Astrocyte of the hippocampus (primary cell): ENCODE results near the gene LDHA.

ENCODE experiments used
- DNase-seq: peaks from one replicate; pipeline ENCODE4 v3.0.0; 2011; ENCODE audit warnings: low read depth, low spot score

LDHA gene

DNA sequence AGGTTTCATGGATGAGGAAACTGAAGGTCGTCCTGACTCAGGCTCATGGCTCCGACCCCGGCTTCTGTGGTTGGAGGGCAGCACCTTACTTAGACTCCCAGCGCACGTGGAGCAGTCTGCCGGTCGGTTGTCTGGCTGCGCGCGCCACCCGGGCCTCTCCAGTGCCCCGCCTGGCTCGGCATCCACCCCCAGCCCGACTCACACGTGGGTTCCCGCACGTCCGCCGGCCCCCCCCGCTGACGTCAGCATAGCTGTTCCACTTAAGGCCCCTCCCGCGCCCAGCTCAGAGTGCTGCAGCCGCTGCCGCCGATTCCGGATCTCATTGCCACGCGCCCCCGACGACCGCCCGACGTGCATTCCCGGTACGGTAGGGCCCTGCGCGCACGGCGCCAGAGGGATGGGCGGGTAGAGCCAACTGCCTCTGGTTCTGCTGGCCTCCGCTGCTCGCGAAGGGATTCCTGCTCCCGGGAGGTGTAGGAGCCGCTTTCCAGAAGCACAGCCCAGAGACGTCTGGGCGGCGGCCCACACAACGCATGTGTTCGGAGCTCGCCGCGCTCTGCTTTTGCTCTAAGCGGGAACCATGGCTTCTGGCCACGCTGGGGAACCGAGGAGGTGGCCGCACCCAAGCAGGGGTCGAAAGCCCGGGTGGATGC lies at the start of gene LDHA:
Gene LDHA (plus strand): TSS at position 289 of the 653 bp plus-strand sequence. CDS start 2,280 bp downstream, outside the sequence.
- peak; percentile 98 for DNase-seq

DNA sequence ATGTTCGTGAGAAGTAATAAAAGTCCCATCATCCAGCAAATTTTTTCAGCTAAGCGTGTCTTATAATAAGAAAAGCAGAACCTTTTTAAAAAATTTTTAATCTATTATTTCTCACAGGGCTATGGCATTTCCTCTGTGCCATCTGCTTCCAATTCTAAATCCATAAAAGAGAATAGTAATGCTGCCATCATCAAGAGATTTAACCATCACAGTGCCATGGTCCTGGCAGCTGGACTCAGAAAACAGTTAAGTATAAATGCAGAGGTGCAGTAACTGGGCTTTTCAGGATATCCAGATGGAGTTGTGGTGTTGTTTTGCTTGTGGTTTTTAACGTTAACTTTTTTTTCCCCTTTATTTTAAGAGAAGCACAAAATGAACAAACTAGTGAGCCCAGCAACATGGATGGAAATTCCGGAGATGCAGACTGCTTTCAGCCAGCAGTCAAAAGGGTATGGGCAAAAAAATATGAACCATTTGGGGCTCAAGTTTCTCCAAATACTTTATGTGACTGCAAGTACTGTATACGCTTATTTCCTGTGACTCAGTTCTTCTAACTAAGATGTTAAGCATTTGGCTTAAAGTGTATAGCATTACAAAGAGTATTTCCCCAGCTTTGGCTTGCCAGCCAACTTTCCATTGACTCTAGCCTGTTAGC lies 46.8 kb upstream of the LDHA start:
- no peak for DNase-seq

DNA sequence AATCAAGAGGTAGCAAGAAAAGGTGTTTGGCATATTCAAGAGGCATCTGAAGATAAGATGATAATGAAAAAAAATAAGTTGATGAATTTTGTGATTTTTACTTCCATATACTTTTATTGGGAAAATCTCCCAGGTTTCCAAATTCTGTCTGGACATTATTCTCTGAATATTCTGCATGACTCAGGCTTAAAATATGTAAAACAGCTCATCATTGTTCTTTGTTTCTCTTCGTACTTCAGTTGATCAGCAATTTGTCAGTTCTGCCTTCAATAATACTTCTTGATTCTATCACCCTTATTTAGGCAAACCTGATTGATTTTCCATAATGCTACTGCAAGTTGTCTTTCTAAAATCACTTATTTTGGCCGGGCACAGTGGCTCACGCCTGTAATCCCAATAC lies 41.8 kb upstream of the LDHA start:
- no peak for DNase-seq

GRCh38 chr11:18358646-18359045 lies 35.7 kb upstream of the LDHA start:
- DNase-seq = no peak

- no peak for DNase-seq
Measured at GRCh38 chr11:18361154-18361553, 33.2 kb upstream of the LDHA start.

DNA sequence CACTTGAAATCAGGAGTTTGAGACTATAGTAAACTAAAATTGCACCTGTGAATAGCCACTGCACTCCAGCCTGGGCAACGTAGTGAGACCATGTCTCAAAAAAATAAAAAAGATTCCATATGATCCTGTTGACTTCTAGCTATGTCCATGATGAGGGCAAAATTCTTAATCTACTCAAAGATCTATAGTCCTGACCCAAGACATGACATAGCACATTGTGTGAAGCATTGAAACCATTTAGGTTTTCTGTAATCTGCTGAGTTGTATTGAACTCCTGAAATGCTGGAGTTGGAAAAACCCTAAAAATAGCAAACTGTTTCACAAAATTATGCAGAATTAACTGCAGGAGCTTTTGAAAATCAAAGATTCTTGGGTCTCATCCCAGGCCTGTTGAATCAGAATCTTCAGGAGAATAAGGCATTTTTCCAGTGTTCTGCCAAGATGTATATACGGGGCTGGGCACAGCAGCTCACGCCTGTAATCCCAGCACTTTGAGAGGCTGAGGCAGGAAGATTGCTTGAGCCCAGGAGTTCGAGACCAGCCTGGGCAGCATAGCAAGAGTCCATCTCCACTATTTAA lies 29.8 kb upstream of the LDHA start:
- no peak for DNase-seq

DNA sequence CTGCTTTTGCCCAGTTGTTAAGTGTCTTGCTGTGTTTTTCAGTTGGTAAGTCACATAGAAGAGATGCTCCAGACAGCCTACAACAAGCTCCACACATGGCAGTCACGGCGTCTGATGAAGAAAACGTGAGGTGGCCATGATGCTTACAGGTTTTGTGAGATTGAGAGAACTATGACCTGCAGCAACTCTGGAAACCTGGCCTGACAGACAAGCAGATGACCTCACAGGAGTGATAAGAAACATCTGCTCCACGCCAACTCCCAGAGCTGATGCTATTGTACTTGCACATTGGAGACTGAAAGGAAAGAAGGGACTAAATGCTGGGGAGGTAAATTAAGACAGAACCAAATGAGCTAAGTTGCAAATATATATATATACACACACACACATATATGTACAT lies 28.6 kb upstream of the LDHA start:
- DNase-seq = no peak

DNA sequence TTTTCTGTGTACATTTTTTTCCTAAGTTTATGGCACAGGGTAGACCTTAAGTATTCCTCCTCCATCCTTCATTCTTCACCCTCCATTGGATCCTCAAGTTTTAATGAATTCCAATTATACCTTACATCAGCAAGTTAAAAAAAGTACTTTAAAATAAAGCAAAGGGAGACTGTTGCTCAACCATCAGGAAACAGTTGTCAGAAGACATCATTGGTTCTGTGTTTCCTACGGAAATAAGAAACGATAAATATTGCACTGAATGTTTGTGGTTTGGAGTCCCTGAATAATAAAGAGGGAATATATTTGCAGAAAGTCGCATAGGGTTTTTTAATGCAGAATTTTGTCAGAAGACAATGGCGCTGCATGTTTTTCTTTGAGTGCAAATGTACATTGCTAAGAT lies 28.1 kb upstream of the LDHA start:
- DNase-seq = no peak

- DNase-seq = no peak
Measured at GRCh38 chr11:18367431-18367830, 26.9 kb upstream of the LDHA start.

GRCh38 chr11:18368221-18368620 lies 26.1 kb upstream of the LDHA start:
- DNase-seq = peak; percentile 16

GRCh38 chr11:18369398-18369797 lies 25.0 kb upstream of the LDHA start:
- no peak for DNase-seq

GRCh38 chr11:18371279-18371678 lies 23.1 kb upstream of the LDHA start:
- DNase-seq = peak; percentile 46

- DNase-seq = no peak
Measured at GRCh38 chr11:18372201-18372600, 22.2 kb upstream of the LDHA start.

DNA sequence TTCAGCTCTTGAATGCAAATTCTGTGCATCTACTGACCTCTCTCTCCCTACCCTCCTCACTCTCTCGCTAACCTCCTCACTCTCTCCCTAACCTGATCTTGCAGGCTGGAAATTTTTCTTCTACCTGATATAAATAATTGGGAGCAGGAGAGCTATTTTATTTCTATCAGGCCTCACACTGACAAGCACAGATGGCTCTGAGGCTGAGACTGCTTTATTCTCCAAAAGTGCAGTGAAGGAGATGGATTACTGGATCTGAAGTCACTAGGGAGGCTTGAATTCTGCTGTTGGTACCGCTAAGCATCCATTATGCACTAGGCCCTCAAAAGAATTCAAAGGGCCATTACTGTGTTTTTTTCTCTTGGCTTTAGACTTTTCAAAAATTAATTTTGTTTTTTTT lies 19.4 kb upstream of the LDHA start:
- DNase-seq = no peak

DNA sequence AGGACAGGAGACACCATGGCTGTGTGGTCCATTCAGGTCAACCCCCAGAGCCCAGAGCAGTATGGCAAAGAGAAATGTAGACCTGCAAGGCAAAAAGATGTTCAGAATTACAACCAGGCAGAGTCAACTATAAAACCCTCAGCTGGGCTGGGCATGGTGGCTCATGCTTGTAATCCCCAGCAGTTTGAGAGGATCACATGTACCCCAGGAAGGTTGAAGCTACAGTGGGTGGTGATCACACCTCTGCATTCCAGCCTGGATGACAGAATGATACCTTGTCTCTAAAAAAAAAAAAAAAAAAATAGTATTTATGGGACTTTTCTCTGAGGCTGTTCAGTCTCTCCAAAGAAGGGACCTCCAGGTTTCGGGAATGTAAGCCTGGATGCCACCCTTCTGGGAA lies 18.4 kb upstream of the LDHA start:
- no peak for DNase-seq

DNA sequence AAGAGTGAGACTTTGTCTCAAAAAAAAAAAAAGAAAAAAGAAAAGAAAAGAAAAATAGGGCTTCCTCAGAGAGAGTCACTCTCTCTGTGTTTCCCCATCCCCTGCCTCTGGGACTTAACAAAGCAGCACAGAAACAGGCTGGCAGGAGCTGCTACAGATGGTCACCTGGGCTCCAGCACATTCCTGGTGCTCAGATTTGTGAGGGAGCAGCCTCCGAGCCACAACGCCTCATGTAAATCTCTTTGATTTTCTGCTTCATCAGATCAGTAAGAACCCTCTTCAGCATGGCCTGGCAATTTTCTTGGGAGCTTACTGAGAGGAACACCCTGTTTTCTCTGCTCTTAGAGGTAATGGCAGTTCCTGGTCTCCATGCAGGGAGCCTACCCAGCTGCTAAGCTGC lies 15.2 kb upstream of the LDHA start:
- DNase-seq = peak; percentile 52

DNA sequence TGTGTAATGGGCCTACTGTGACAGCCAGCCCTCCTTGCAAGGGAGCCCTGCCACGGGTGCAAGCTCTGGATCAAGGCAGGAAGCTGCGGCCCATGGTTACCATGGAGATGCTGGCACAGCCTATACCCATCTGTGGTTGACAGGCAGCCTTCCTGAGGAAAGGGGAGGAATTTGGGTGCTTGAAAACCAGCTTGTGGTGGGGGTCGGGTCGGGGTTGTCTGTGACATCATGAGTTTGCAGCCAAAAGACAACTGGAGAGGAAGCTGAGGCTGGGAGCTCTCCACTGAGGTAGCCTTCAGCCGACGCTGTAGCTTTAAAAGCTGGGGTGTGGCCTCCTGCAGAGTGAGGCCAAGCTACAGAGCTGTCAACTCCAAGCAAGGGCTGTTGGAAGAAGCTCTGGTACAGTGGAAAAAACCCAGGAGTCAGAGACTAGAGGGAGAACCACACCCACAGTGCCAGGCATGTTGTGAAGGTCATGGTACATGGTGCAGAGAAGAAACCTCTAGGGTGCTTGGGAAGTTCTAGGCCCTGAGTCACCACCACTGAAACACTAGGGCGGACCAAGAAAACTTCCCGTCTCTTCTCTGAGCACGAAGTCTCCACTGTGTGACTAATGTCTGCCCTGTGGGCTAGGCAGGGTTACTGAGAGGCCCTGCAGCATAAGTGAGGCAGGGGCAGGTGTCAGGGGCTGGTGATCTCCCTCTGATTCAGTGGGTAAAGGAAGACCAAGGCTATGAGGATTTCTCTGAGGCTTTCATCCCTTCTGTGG lies 10.8 kb upstream of the LDHA start:
- DNase-seq = peak; percentile 87

GRCh38 chr11:18384157-18384641 lies 10.2 kb upstream of the LDHA start:
- peak; percentile 77 for DNase-seq

DNA sequence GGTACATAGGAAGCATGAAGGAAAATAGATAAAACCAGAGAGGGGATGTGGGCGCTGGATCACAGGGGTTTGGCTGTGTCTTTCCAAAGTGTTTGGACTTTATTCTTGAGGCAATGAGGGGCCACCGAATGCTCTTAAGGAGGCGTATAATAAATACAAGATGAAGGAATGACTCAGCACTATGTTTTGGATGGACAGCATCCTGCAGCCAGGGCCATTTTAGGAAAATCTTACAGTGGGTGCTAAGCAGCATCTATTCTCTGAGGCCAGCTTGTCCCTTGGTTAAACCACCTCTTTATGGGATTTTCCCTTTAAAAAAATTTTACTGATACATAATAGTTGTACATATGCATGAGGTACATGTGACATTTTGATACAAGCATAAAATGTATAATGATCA lies 4.3 kb upstream of the LDHA start:
- DNase-seq = no peak

DNA sequence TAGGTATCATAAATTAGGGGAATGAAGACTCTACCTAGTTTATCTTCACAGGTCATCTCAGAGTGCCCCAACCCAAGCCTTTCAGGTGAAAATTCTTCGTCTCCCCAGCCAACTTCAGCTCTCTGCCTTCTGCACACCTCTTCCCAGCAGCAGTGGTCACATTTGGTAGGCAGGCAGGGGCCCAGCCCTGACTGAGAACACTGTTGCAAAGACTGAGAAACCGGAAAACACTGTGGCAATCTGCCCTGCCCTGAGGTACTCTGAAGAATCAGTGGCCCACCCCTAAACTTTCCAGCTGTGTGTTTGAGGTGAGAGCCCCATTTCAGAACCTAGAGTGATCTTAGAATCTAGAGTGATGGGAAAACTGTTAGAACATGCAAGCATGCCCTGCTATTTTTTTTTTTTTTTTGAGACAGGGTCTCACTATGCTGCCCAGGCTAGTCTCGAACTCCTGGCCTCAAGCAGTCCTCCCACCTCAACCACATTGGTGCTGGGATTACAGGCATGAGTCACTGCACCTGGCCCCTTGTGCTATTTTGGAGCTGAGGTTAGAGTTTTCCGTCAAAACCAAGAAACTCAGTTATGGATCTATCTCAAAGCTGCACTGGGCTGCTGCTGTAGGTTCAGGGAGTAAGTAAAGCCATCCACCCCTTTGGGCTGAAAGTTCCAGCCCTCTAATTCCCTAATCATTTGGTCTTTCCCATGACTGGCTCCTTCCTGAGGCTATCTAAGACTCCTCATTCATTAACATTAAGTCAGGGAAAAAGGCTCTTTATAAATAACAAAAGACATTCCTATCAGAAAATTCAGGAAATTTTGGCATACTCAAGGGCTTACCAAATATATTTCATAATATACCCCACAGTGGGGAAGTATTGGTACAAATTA lies 1.7 kb upstream of the LDHA start:
- DNase-seq = no peak

DNA sequence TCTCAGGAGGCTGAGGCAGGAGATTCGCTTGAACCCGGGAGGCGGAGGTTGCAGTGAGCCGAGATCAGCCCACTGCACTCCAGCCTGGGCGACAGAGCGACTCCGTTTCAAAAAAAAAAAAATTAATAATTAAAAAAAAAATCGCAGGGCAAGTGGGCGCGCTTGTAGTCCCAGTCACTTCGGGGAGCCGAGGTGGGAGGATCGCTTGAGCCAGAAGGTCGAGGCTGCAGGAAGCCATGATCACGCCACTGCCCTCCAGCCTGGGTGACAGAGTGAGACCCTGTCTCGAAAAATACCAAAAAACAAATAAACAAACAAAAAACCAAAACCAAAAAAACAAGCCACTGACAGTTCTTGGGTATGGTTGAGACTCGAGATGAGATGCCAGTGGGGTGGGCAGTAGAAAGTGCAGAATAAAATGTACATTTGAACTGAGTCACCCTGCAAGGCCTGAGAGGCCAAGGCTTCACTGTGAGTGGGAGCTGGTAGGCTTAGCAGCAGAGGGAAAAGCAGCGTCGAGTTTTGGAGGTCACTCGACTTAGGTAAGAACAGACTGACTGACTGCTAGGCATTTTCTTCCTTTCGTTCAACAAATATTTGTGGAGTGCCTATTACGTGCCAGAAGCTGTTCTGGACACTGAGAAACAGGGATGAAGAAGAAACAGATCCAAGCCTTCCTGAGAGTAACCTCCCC lies 635 bp upstream of the LDHA start:
- DNase-seq = no peak
